Liver (tissue), 9 donors: Measurements from ENCODE around the gene WDR17. TPM values are rescaled to one million over a fixed set of nuclear protein-coding genes. Genes with fewer than 3 reads are reported as not detected.

Experiments
- DNase-seq: peaks from one replicate; pipeline ENCODE4 v3.0.0-alpha.2; 2017; ENCODE audit warnings: low spot score
- H3K27ac ChIP-seq, 2 donors: one replicate each; pipeline ENCODE4 v1.7.0; 2013; ENCODE audit warnings: inconsistent platforms in 2 of 2, low read length in 2 of 2, control low read depth in 1 of 2, low read depth in 1 of 2, mild to moderate bottlenecking in 1 of 2
- H3K27me3 ChIP-seq, 4 donors: one replicate each; pipeline versions ENCODE4 v1.6.1 to v1.7.0; 2013; ENCODE audit warnings: low read length in 3 of 4, inconsistent platforms in 1 of 4, mild to moderate bottlenecking in 1 of 4, moderate library complexity in 1 of 4; ENCODE audit not compliant: control insufficient read depth in 4 of 4, insufficient read depth in 4 of 4
- H3K36me3 ChIP-seq, 4 donors: one replicate each; pipeline versions ENCODE4 v1.6.1 to v1.7.0; 2013; ENCODE audit warnings: low read length in 3 of 4, mild to moderate bottlenecking in 3 of 4, low read depth in 1 of 4, moderate library complexity in 1 of 4; ENCODE audit not compliant: control insufficient read depth in 4 of 4, insufficient read depth in 3 of 4
- H3K4me1 ChIP-seq, 4 donors: one replicate each; pipeline versions ENCODE4 v1.6.1 to v1.7.0; 2013; ENCODE audit warnings: low read length in 3 of 4, mild to moderate bottlenecking in 3 of 4, moderate library complexity in 1 of 4; ENCODE audit not compliant: control insufficient read depth in 4 of 4, insufficient read depth in 4 of 4
- H3K4me3 ChIP-seq, 3 donors: one replicate each; pipeline versions ENCODE4 v1.6.1 to v1.7.0; 2013; ENCODE audit warnings: low read length in 3 of 3, control low read depth in 1 of 3, low read depth in 1 of 3, mild to moderate bottlenecking in 1 of 3
- H3K9ac ChIP-seq, 2 donors: one replicate each; pipeline ENCODE4 v1.7.0; 2013; ENCODE audit warnings: low read length in 2 of 2, mild to moderate bottlenecking in 2 of 2, moderate library complexity in 2 of 2, control low read depth in 1 of 2, low read depth in 1 of 2
- H3K9me3 ChIP-seq, 4 donors: one replicate each; pipeline versions ENCODE4 v1.6.1 to v1.7.0; 2013; ENCODE audit warnings: low read length in 3 of 4; ENCODE audit not compliant: control insufficient read depth in 4 of 4
- CTCF ChIP-seq: fragments of 150-350 bp; IDR thresholded peaks from 2 replicates; pipeline ENCODE4 v1.5.1; 2017; ENCODE audit warnings: improper control_type of control experiment, low read depth, low read length; ENCODE audit not compliant: missing input control
- EGR1 ChIP-seq, 2 donors: IDR thresholded peaks; 2 replicates each; pipeline ENCODE4 v1.6.1; 2016 to 2018; ENCODE audit warnings: antibody characterized with exemption in 2 of 2, low read depth in 2 of 2
- FOXA1 ChIP-seq: IDR thresholded peaks from 2 replicates; pipeline ENCODE4 v1.6.1; 2016; ENCODE audit warnings: antibody characterized with exemption
- FOXA2 ChIP-seq: IDR thresholded peaks from 2 replicates; pipeline ENCODE4 v1.6.1; 2016; ENCODE audit warnings: antibody characterized with exemption
- GABPA ChIP-seq, 2 donors: IDR thresholded peaks in 1 of 2; conservative IDR thresholded peaks in 1 of 2; 2 replicates each; pipeline ENCODE4 v1.6.1; 2016; ENCODE audit warnings: antibody characterized with exemption in 2 of 2, mild to moderate bottlenecking in 1 of 2, moderate library complexity in 1 of 2
- HNF4A ChIP-seq, 2 donors: conservative IDR thresholded peaks; 2 replicates each; pipeline ENCODE4 v1.6.1; 2016; ENCODE audit warnings: antibody characterized with exemption in 2 of 2, mild to moderate bottlenecking in 2 of 2
- HNF4G ChIP-seq: IDR thresholded peaks from 2 replicates; pipeline ENCODE4 v1.6.1; 2016; ENCODE audit warnings: antibody characterized with exemption
- JUND ChIP-seq, 2 donors: IDR thresholded peaks; 2 replicates each; pipeline ENCODE4 v1.6.1; 2016; ENCODE audit warnings: antibody characterized with exemption in 2 of 2
- NR2F2 ChIP-seq: IDR thresholded peaks from 2 replicates; pipeline ENCODE4 v1.6.1; 2016; ENCODE audit warnings: antibody characterized with exemption
- RAD21 ChIP-seq, 2 donors: IDR thresholded peaks; 2 replicates each; pipeline ENCODE4 v1.6.1; 2016; ENCODE audit warnings: antibody characterized with exemption in 2 of 2, mild to moderate bottlenecking in 2 of 2
- RXRA ChIP-seq, 2 donors: IDR thresholded peaks; 2 replicates each; pipeline ENCODE4 v1.6.1; 2017 to 2018; ENCODE audit warnings: antibody characterized with exemption in 2 of 2, mild to moderate bottlenecking in 1 of 2
- SP1 ChIP-seq: IDR thresholded peaks from 2 replicates; pipeline ENCODE4 v1.6.1; 2018; ENCODE audit warnings: antibody characterized with exemption, mild to moderate bottlenecking
- TAF1 ChIP-seq: conservative IDR thresholded peaks from 2 replicates; pipeline ENCODE4 v1.6.1; 2016; ENCODE audit warnings: antibody characterized with exemption, mild to moderate bottlenecking
- YY1 ChIP-seq: IDR thresholded peaks from 2 replicates; pipeline ENCODE4 v1.6.1; 2016; ENCODE audit warnings: antibody characterized with exemption, mild to moderate bottlenecking
- WGBS: extraction: QIAGEN DNeasy Blood & Tissue Kit; methylation state at CpG from one replicate; pipeline ENCODE4 v1.1.7; 2013; 5-methylcytosine and 5-hydroxymethylcytosine counted together
- polyA plus RNA-seq, 2 donors: library from polyadenylated mRNA; stranded (reverse) in 1 of 2; unstranded in 1 of 2; fragments of 200-250 nt in 1 of 2; fragments of >200 nt in 1 of 2; fragmentation: Nextera tagmentation in 1 of 2; extraction: Ambion mirVana in 1 of 2; gene quantifications; one replicate each; pipeline versions ENCODE4 v1.2.1 to v1.2.3, GENCODE V29; 2013 to 2015
- total RNA-seq, 2 donors: library from RNA; depleted of rRNA; stranded (reverse); fragments of >200 nt; gene quantifications; one replicate each; pipeline ENCODE4 v1.2.3, GENCODE V29; 2014
- TF ChIP-seq, protein P1 (sequence below): IDR thresholded peaks from 2 replicates; pipeline ENCODE4 v1.6.1; 2016; ENCODE audit warnings: antibody characterized with exemption, mild to moderate bottlenecking
- TF ChIP-seq, protein P2 (sequence below): IDR thresholded peaks from 2 replicates; pipeline ENCODE4 v1.6.1; 2016; ENCODE audit warnings: antibody characterized with exemption
- TF ChIP-seq, protein P3 (sequence below): IDR thresholded peaks from 2 replicates; pipeline ENCODE4 v1.6.1; 2016; ENCODE audit warnings: antibody characterized with exemption
- TF ChIP-seq, protein P4 (sequence below): IDR thresholded peaks from 2 replicates; pipeline ENCODE4 v1.6.1; 2016; ENCODE audit warnings: antibody characterized with exemption
- donor health status: healthy.
- donor health status: healthy.
- donor health status: healthy.
- donor health status: healthy.
- donor health status: healthy.

The WDR17 gene
- total and polyA plus RNA-seq, 4 donors = 0.14 to 0.84 (median 0.34) TPM

DNA sequence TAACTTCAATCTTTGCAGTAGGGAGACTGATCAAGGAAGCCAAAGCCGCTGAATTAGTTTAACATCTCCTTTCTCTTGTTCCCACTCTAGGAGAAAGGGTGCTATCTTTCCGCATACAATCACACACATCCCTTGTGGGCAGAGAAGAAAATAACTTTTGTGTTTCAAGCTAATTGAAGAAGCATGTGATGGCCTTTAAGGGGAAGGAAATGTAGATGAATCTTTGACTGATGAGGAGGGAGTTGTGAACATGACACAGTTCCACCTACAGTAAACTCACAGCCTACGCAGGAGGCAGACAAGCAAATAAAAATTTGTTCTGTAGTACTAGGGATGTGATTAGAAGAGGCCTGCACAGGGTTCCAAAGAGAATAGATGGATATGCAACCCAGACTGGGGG, 144.5 kb downstream of the WDR17 start:
- no peak for TF ChIP-seq HNF4G
- no peak for TF ChIP-seq JUND (IDR thresholded peaks at IDR 0.05)
- no peak for TF ChIP-seq HNF4A (conservative IDR thresholded peaks at IDR 0.05)
- no peak for TF ChIP-seq RXRA (IDR thresholded peaks at IDR 0.05)
- TF ChIP-seq YY1 = no peak
- TF ChIP-seq FOXA2 = no peak
- TF ChIP-seq GABPA (IDR thresholded peaks at IDR 0.05 in 1 of 2, conservative IDR thresholded peaks at IDR 0.05 in 1 of 2) = no peak
- no peak for TF ChIP-seq RAD21 (IDR thresholded peaks at IDR 0.05)
- TF ChIP-seq, protein P1, sequence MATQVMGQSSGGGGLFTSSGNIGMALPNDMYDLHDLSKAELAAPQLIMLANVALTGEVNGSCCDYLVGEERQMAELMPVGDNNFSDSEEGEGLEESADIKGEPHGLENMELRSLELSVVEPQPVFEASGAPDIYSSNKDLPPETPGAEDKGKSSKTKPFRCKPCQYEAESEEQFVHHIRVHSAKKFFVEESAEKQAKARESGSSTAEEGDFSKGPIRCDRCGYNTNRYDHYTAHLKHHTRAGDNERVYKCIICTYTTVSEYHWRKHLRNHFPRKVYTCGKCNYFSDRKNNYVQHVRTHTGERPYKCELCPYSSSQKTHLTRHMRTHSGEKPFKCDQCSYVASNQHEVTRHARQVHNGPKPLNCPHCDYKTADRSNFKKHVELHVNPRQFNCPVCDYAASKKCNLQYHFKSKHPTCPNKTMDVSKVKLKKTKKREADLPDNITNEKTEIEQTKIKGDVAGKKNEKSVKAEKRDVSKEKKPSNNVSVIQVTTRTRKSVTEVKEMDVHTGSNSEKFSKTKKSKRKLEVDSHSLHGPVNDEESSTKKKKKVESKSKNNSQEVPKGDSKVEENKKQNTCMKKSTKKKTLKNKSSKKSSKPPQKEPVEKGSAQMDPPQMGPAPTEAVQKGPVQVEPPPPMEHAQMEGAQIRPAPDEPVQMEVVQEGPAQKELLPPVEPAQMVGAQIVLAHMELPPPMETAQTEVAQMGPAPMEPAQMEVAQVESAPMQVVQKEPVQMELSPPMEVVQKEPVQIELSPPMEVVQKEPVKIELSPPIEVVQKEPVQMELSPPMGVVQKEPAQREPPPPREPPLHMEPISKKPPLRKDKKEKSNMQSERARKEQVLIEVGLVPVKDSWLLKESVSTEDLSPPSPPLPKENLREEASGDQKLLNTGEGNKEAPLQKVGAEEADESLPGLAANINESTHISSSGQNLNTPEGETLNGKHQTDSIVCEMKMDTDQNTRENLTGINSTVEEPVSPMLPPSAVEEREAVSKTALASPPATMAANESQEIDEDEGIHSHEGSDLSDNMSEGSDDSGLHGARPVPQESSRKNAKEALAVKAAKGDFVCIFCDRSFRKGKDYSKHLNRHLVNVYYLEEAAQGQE = no peak
- Histone ChIP-seq H3K27me3 (no peaks in the 10 kb centered on the region), H3K27ac (no peak overlapping the region)

DNA sequence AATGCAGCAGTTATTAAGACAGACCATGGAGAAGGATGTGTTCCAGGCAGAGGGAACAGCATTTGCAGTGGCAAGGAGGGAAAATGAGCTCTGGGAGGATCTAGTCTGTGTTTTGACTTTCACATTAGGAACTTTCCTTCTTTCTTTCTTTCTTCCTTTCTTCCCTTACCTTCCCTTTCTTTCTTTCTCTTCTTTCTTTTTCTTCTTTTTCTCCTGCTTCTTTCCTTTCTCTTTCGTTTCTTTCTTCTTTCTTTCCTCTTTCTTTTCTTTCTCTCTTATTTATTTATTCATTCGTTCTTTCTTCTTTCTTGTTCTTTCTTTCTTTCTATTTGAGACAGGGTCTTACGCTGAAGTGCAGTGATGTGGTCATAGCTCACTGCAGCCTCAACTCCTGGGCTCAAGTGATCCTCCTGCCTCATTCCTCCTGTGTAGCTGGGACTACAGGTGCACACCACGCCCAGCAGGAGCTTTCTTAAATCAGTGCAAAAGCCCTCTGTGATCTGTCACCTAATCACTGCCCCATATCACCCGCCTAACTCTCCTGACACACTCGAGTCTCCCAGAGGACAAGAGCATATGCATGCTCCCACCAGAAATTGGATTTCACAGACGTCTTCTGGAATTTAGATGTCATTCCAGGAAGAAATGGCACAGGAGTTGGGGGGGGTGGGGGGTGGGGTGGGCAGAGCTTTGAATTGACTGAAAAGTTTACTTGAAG, 145.1 kb downstream of the WDR17 start:
- Histone ChIP-seq H3K27ac (no peak overlapping the region), H3K36me3 (no peaks in the 10 kb centered on the region), H3K4me1 (no peaks in the 10 kb centered on the region), H3K27me3 (no peaks in the 10 kb centered on the region), H3K9ac (no peak overlapping the region), H3K9me3 (peaks cover 0 to 1% (median 0%) of the 10 kb centered on the region in 4 donors), H3K4me3 (no peak overlapping the region)
- 69% methylated on average over 7 of the region's 7 CpGs for WGBS
- DNase-seq = no peak
- TF ChIP-seq JUND (IDR thresholded peaks at IDR 0.05) (no peak), FOXA1 (no peak), SP1 (no peak), EGR1 (IDR thresholded peaks at IDR 0.05; ENCODE audit: low read depth in 2 of 2) (no peak), NR2F2 (no peak), GABPA (IDR thresholded peaks at IDR 0.05 in 1 of 2, conservative IDR thresholded peaks at IDR 0.05 in 1 of 2) (no peak), YY1 (no peak), TAF1 (no peak), CTCF (no peak), HNF4G (no peak), HNF4A (conservative IDR thresholded peaks at IDR 0.05) (no peak), RAD21 (IDR thresholded peaks at IDR 0.05) (no peak), RXRA (IDR thresholded peaks at IDR 0.05) (no peak), FOXA2 (no peak)
- TF ChIP-seq, protein P1 = no peak
- TF ChIP-seq, protein P2, sequence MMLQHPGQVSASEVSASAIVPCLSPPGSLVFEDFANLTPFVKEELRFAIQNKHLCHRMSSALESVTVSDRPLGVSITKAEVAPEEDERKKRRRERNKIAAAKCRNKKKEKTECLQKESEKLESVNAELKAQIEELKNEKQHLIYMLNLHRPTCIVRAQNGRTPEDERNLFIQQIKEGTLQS = no peak
- TF ChIP-seq, protein P3, sequence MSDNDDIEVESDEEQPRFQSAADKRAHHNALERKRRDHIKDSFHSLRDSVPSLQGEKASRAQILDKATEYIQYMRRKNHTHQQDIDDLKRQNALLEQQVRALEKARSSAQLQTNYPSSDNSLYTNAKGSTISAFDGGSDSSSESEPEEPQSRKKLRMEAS = no peak
- TF ChIP-seq, protein P4, sequence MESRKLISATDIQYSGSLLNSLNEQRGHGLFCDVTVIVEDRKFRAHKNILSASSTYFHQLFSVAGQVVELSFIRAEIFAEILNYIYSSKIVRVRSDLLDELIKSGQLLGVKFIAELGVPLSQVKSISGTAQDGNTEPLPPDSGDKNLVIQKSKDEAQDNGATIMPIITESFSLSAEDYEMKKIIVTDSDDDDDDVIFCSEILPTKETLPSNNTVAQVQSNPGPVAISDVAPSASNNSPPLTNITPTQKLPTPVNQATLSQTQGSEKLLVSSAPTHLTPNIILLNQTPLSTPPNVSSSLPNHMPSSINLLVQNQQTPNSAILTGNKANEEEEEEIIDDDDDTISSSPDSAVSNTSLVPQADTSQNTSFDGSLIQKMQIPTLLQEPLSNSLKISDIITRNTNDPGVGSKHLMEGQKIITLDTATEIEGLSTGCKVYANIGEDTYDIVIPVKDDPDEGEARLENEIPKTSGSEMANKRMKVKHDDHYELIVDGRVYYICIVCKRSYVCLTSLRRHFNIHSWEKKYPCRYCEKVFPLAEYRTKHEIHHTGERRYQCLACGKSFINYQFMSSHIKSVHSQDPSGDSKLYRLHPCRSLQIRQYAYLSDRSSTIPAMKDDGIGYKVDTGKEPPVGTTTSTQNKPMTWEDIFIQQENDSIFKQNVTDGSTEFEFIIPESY = no peak

More for the DNA sequence above, 144.5 kb downstream of the WDR17 start:
- Histone ChIP-seq H3K4me1 (no peaks in the 10 kb centered on the region), H3K4me3 (no peak overlapping the region), H3K36me3 (no peaks in the 10 kb centered on the region), H3K9ac (no peak overlapping the region), H3K9me3 (peaks cover 0 to 1% (median 0%) of the 10 kb centered on the region in 4 donors)
- no peak for DNase-seq
- 77% methylated on average over 3 of the region's 3 CpGs for WGBS
